GM12801 (cell line): ENCODE results near the gene KRTAP5-9.

Source experiments
- TF ChIP-seq, protein P1 (sequence below): IDR thresholded peaks from one replicate; pipeline ENCODE4 v1.5.1; 2011; ENCODE audit warnings: control low read depth; ENCODE audit not compliant: insufficient read length; ENCODE audit errors: extremely low read depth

Gene KRTAP5-9, protein sequence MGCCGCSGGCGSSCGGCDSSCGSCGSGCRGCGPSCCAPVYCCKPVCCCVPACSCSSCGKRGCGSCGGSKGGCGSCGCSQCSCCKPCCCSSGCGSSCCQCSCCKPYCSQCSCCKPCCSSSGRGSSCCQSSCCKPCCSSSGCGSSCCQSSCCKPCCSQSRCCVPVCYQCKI

DNA sequence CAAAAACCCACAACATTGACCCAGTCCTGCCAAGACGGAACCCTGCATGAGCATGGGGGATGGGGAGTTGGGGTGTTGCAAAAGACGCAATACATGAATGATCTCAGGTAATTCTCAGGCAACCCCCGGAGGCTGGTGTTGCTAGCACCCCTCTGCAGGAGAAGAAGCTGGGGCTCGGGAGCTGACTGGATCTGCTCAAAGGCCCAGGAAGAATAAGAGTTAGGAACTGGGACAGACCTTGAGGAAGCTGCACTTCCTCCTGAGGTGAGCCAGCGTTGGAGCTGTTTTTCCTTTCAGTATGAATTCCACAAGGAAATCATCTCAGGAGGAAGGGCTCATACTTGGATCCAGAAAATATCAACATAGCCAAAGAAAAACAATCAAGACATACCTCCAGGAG is at the start of gene KRTAP5-9:
Gene KRTAP5-9 (plus strand): TSS at position 301 of the 400 bp plus-strand sequence. CDS start 238 bp downstream, outside the sequence.
- TF ChIP-seq, protein P1, sequence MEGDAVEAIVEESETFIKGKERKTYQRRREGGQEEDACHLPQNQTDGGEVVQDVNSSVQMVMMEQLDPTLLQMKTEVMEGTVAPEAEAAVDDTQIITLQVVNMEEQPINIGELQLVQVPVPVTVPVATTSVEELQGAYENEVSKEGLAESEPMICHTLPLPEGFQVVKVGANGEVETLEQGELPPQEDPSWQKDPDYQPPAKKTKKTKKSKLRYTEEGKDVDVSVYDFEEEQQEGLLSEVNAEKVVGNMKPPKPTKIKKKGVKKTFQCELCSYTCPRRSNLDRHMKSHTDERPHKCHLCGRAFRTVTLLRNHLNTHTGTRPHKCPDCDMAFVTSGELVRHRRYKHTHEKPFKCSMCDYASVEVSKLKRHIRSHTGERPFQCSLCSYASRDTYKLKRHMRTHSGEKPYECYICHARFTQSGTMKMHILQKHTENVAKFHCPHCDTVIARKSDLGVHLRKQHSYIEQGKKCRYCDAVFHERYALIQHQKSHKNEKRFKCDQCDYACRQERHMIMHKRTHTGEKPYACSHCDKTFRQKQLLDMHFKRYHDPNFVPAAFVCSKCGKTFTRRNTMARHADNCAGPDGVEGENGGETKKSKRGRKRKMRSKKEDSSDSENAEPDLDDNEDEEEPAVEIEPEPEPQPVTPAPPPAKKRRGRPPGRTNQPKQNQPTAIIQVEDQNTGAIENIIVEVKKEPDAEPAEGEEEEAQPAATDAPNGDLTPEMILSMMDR, result no peak

DNA sequence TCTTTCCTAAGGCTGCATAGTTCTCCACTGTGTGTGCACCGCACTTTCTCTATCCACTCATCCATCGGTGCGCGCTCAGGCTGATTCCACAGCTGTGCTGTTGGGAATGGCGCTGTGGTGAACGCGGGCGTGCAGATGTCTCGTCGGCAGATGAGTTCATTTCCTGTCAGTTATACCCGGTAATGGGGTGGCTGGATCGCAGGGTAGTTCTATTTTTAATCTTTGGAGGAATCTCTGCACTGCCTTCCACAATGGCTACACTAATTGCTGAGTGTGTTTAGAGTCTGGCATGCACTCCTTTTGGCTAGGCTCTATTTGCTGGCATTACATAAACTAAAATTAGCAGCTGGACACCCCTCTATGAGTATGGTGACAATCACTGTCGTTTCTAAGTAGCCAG is 49.1 kb upstream of the KRTAP5-9 start:
- TF ChIP-seq, protein P1, result no peak

DNA sequence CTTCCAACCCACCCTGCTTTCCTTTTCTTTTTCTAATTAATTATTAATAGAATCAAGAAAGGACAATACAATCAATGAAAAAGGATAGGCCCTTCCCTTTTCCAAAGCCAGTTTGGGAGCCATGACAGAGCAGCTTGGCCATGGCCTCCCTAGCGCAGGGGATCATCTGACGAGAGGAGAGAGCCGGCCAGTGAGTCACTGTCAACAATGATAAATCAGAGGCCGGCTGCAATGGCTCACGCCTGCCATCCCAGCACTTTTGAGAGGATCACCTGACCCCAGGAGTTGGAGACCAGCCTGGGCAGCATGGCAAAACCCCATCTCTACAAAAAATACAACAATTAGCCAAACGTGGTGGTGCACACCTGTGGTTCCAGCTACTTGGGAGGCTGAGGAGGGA is 48.7 kb upstream of the KRTAP5-9 start:
- TF ChIP-seq, protein P1, result no peak

DNA sequence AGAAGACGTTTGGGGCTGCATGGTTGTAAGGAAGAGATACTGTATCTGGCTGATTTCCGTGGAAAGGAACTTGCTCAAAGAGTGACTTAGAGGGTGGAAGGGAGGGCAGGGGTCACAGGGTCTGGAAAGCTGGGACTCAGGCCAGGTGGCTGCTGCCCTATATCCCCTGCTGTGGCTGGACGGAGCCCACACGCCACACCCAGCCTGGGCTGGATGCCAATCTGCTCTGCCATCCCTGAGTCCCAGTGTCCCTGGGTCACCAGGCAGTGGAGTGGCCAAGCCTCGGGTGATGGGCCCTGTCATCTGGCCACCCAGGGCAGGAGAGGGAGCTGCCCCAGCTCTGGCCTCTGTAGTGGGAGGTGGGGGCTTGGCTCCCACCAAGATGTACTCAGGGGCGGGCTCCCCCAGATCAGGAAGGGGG is 47.6 kb upstream of the KRTAP5-9 start:
- TF ChIP-seq, protein P1, result no peak

DNA sequence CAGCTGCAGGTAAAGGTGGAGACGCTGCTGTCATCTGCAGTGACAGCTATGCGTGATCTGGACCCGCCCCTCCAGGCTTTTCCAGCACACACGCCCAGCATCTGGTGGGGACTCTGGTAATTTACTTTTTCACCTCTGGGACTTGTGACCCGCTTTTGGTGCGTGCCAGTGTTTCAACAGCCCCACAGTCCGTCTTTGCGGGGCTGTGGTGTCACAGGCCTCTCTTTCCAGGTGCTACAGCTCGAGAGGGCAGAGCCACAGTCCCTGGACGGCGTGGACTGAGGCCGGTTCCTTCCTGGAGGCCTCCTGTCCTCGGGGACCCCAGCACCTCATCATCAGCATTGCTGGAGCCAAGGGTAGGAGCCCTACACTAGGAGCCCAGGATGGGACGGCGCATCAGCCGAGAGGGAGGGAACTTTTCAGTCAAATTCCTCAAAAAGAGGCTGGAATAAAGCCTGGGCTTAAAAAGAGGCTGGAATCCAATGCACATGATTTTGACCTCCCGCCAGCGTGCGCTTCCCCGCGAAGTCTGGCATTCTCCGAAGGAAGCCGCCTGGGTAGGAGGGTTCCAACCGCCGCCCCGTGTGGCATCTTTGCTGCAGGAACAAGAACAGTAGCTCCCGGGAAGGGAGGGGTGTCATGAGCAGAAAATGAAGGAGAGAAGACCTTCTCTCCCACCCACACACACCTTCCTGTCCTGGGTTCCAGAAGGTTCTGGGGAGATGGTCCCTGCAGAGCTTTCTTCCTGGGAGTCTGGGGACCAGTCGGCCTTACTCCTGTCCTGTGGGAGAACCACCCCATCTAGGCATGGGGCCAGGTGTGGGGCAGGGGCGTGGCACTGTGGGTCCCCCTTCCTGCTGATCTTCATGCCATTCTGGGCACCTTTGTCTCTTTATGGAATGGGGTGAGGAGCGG is 46.9 kb upstream of the KRTAP5-9 start:
- TF ChIP-seq, protein P1, result no peak

DNA sequence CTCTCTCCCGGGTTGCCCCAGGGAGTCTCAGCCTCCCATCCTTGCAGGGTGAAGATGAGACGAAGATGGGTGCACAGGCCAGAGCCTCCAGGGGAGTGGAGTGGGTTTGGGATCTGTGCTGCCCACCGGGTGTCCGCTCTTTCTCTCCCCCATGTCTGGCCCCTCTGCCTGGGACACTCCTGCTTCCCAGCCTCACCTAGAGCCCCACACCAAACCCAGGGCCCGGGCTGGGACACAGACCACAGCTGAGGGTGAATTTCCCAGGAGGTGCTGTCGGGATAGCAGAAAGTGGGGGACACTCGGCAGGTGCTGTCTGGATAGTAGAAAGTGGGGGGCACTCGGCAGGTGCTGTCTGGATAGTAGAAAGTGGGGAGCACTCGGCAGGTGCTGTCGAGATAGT is 46.2 kb upstream of the KRTAP5-9 start:
- TF ChIP-seq, protein P1, result no peak

DNA sequence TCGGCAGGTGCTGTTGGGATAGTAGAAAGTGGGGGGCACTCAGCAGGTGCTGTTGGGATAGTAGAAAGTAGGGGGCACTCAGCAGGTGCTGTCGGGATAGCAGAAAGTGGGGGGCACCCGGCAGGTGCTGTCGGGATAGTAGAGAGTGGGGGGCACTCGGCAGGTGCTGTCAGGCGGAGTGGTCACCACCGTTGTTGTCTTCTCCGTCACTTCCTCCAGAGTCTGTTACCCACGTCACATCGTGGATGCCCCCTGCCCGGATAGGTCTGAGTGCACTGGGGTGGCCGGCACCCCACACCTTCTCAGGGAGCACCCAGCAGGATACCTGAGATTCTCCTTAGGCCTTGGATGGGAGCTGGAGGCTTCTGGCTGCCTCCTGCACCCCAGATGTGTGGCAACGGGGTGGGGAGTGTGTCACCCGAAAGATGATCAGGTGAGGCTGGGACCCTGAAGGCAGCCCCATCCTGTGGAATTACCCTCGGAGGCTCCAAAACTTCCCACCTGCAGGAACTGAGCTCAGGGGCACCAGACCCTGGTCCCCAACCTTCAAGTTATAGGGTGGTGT is 45.3 kb upstream of the KRTAP5-9 start:
- TF ChIP-seq, protein P1, result no peak
